HepG2 (cell line): Measurements from ENCODE around the gene STUB1. TPM values are rescaled to one million over a fixed set of nuclear protein-coding genes. Genes with fewer than 3 reads are reported as not detected.

Experiments
- ARHGAP35 ChIP-seq: sonication (generic); formaldehyde crosslinking; IDR thresholded peaks from 2 replicates; pipeline ENCODE4 v1.9.0; 2022; ENCODE audit warnings: mild to moderate bottlenecking, inconsistent platforms, moderate library complexity, missing genetic modification reagents, borderline replicate concordance
- ATAD3A ChIP-seq: sonication (generic); formaldehyde crosslinking; IDR thresholded peaks from 2 replicates; pipeline ENCODE4 v1.4.0; 2020; ENCODE audit warnings: missing genetic modification reagents
- ATF7-NPFF ChIP-seq: sonication (generic); formaldehyde crosslinking; IDR thresholded peaks from 2 replicates; pipeline ENCODE4 v1.8.1; 2023; ENCODE audit warnings: mild to moderate bottlenecking, low read depth, missing genetic modification reagents, moderate library complexity
- BRD4 ChIP-seq: sonication (generic); formaldehyde crosslinking; IDR thresholded peaks from 2 replicates; pipeline ENCODE4 v1.4.0; 2020; ENCODE audit warnings: missing genetic modification reagents
- ELF1 ChIP-seq: sonication (generic); formaldehyde crosslinking; IDR thresholded peaks from 2 replicates; pipeline ENCODE4 v1.4.0; 2020; ENCODE audit warnings: missing genetic modification reagents
- ELF4 ChIP-seq: sonication (generic); formaldehyde crosslinking; IDR thresholded peaks from 2 replicates; pipeline ENCODE4 v1.5.0; 2020; ENCODE audit warnings: missing genetic modification reagents, mild to moderate bottlenecking, moderate library complexity, borderline replicate concordance
- HMG20A ChIP-seq: IDR thresholded peaks from 2 replicates; pipeline ENCODE4 v1.6.1; 2016; ENCODE audit warnings: borderline replicate concordance
- ISL2 ChIP-seq: sonication (generic); formaldehyde crosslinking; IDR thresholded peaks from 2 replicates; pipeline ENCODE4 v1.5.0; 2020; ENCODE audit warnings: missing genetic modification reagents
- ONECUT2 ChIP-seq: sonication (generic); formaldehyde crosslinking; IDR thresholded peaks from 2 replicates; pipeline ENCODE4 v1.4.0; 2020; ENCODE audit warnings: missing genetic modification reagents
- PHF5A ChIP-seq: IDR thresholded peaks from one replicate; pipeline ENCODE4 v1.6.1; 2018; ENCODE audit warnings: low read depth, missing genetic modification reagents; ENCODE audit not compliant: unreplicated experiment
- SMAD1 ChIP-seq: sonication (generic); formaldehyde crosslinking; IDR thresholded peaks from 2 replicates; pipeline ENCODE4 v1.4.0; 2020; ENCODE audit warnings: missing genetic modification reagents, low read depth, mild to moderate bottlenecking, borderline replicate concordance
- SOX6 ChIP-seq, 2 experiments: fragments of 450-650 bp in 1 of 2; sonication (generic) in 1 of 2; formaldehyde crosslinking in 1 of 2; IDR thresholded peaks; 2 replicates each; pipeline versions ENCODE4 v1.4.0 to v1.6.1; 2017 to 2020; ENCODE audit warnings: antibody characterized with exemption in 1 of 2, mild to moderate bottlenecking in 1 of 2, missing genetic modification reagents in 1 of 2
- YEATS2 ChIP-seq: sonication (generic); formaldehyde crosslinking; IDR thresholded peaks from 2 replicates; pipeline ENCODE4 v1.4.0; 2020; ENCODE audit warnings: missing genetic modification reagents, borderline replicate concordance
- ZBTB20 ChIP-seq: sonication (generic); formaldehyde crosslinking; IDR thresholded peaks from 2 replicates; pipeline ENCODE4 v1.8.1; 2023; ENCODE audit warnings: missing genetic modification reagents, low read depth, mild to moderate bottlenecking, borderline replicate concordance
- ZFAT ChIP-seq: sonication (generic); formaldehyde crosslinking; conservative IDR thresholded peaks from 2 replicates; pipeline ENCODE4 v1.8.1; 2023; ENCODE audit warnings: missing genetic modification reagents, inconsistent platforms
- ZNF136 ChIP-seq: sonication (generic); formaldehyde crosslinking; IDR thresholded peaks from 2 replicates; pipeline ENCODE4 v1.8.1; 2022; ENCODE audit warnings: low read depth, mild to moderate bottlenecking, moderate library complexity, missing genetic modification reagents
- ZNF274 ChIP-seq: sonication (generic); formaldehyde crosslinking; IDR thresholded peaks from 2 replicates; pipeline ENCODE4 v1.5.1; 2020; ENCODE audit warnings: mild to moderate bottlenecking, missing genetic modification reagents
- ZNF446 ChIP-seq: sonication (generic); formaldehyde crosslinking; IDR thresholded peaks from 2 replicates; pipeline ENCODE4 v1.5.0; 2020; ENCODE audit warnings: mild to moderate bottlenecking, missing genetic modification reagents
- ZNF552 ChIP-seq: sonication (generic); formaldehyde crosslinking; IDR thresholded peaks from 2 replicates; pipeline ENCODE4 v1.9.0; 2022; ENCODE audit warnings: missing genetic modification reagents, mild to moderate bottlenecking, borderline replicate concordance
- ZNF564 ChIP-seq: sonication (generic); formaldehyde crosslinking; IDR thresholded peaks from 2 replicates; pipeline ENCODE4 v1.8.1; 2023; ENCODE audit warnings: mild to moderate bottlenecking, missing genetic modification reagents
- ZNF567 ChIP-seq: sonication (generic); formaldehyde crosslinking; IDR thresholded peaks from 2 replicates; pipeline ENCODE4 v1.8.1; 2023; ENCODE audit warnings: mild to moderate bottlenecking, missing genetic modification reagents, borderline replicate concordance
- polyA plus RNA-seq, 8 experiments: library from polyadenylated mRNA; depleted of rRNA in 3 of 8; stranded (reverse) in 7 of 8; unstranded in 1 of 8; fragments of >200 nt; fragmentation: Illumina TruSeq in 4 of 8; extraction: Trizol in 4 of 8; gene quantifications; 2 replicates each; pipeline versions ENCODE4 v1.2.1 to v1.2.3, GENCODE V29; 2011 to 2016; ENCODE audit warnings: low read depth in 4 of 8, missing spikeins in 1 of 8, mixed read lengths in 1 of 8; ENCODE audit not compliant: insufficient read depth in 1 of 8
- total RNA-seq, 5 experiments: library from RNA; depleted of rRNA; stranded (reverse); fragments of >200 nt; fragmentation: Illumina TruSeq; extraction: Trizol; gene quantifications; 2 replicates each; pipeline ENCODE4 v1.2.3, GENCODE V29; 2016; ENCODE audit warnings: low read depth in 1 of 5
- TF ChIP-seq, protein P1 (sequence below): sonication (generic); formaldehyde crosslinking; IDR thresholded peaks from 2 replicates; pipeline ENCODE4 v1.4.0; 2020; ENCODE audit warnings: mild to moderate bottlenecking, missing genetic modification reagents
- TF ChIP-seq, protein P2 (sequence below): sonication (generic); formaldehyde crosslinking; IDR thresholded peaks from 2 replicates; pipeline ENCODE4 v1.9.0; 2021; ENCODE audit warnings: missing genetic modification reagents, borderline replicate concordance
- TF ChIP-seq, protein P3 (sequence below): IDR thresholded peaks from 2 replicates; pipeline ENCODE4 v1.6.1; 2016; ENCODE audit warnings: low read depth

STUB1 gene
- total and polyA plus RNA-seq, 2 of the 13 experiments (the other 11 are each of a cell fraction or from before 2014, with no cell fraction given): 52.9 to 78.2 TPM

DNA sequence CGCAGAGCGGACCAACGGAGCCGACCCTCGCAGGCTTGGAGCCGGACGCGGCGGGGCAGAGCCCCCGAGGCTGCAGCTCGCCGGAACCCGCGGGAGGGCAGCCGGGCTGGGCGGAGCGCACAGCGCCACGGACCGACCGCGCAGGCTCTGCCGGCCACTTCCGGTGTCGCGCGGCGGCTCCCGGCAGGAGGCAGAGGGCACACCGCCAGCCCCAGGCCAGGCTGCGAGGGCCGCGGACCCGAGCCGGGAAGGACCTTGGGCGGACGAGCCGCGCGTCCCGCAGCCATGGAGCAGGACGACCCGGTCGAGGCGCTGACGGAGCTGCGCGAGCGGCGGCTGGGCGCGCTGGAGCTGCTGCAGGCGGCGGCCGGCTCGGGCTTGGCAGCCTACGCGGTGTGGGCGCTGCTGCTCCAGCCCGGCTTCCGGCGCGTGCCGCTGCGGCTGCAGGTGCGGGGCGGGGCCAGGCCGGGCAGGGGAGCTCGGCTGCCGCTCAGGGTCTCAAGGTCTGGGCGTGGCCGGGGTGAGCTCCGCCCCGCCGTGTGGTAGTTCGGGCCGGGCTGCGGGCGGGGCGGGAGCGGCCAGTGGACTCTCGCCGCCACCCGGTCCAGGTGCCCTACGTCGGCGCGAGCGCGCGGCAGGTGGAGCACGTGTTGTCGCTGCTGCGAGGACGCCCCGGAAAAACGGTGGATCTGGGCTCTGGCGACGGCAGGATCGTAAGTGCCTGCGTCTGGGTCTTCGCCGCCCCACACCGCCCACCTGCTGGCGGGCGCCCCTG is 41.0 kb downstream of the STUB1 start, which contains the start of gene ANTKMT (continued):
- TF ChIP-seq ZBTB20 (CRISPR knock-in tag) (0 out of 2 replicates have a peak, but pooled peaks have one; percentile 21), HMG20A (no peak), ZNF136 (CRISPR knock-in tag) (0 out of 2 replicates have a peak, but pooled peaks have one; percentile 28), ZFAT (no peak; the same call in 1 of the 2 replicates), SOX6 (IDR thresholded peaks at IDR 0.05) (no peak), SOX6 (CRISPR knock-in tag; IDR thresholded peaks at IDR 0.05) (0 out of 2 replicates have a peak, but pooled peaks have one; percentile 19), ATAD3A (CRISPR knock-in tag) (no peak), ZNF446 (CRISPR knock-in tag) (peak; percentile 76; the same call in 1 of the 2 replicates), ONECUT2 (CRISPR knock-in tag) (no peak), BRD4 (CRISPR knock-in tag) (peak; percentile 70), YEATS2 (CRISPR knock-in tag) (no peak), SMAD1 (CRISPR knock-in tag) (no peak), ZNF552 (0 out of 2 replicates have a peak, but pooled peaks have one; percentile 63), PHF5A (CRISPR knock-in tag) (no peak), ISL2 (CRISPR knock-in tag) (0 out of 2 replicates have a peak, but pooled peaks have one; percentile 11), ZNF564 (CRISPR knock-in tag) (peak; percentile 82; the same call in 1 of the 2 replicates), ELF1 (CRISPR knock-in tag) (no peak), ATF7-NPFF (CRISPR knock-in tag) (peak; percentile 65; the same call in 1 of the 2 replicates), ELF4 (CRISPR knock-in tag) (no peak), ARHGAP35 (peak; percentile 80; the same call in 1 of the 2 replicates), ZNF567 (CRISPR knock-in tag) (0 out of 2 replicates have a peak, but pooled peaks have one; percentile 87), ZNF274 (CRISPR knock-in tag) (peak; percentile 87)
- TF ChIP-seq, protein P1, sequence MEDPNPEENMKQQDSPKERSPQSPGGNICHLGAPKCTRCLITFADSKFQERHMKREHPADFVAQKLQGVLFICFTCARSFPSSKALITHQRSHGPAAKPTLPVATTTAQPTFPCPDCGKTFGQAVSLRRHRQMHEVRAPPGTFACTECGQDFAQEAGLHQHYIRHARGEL (CRISPR knock-in tag): 0 out of 2 replicates have a peak, but pooled peaks have one; percentile 40
- TF ChIP-seq, protein P2, sequence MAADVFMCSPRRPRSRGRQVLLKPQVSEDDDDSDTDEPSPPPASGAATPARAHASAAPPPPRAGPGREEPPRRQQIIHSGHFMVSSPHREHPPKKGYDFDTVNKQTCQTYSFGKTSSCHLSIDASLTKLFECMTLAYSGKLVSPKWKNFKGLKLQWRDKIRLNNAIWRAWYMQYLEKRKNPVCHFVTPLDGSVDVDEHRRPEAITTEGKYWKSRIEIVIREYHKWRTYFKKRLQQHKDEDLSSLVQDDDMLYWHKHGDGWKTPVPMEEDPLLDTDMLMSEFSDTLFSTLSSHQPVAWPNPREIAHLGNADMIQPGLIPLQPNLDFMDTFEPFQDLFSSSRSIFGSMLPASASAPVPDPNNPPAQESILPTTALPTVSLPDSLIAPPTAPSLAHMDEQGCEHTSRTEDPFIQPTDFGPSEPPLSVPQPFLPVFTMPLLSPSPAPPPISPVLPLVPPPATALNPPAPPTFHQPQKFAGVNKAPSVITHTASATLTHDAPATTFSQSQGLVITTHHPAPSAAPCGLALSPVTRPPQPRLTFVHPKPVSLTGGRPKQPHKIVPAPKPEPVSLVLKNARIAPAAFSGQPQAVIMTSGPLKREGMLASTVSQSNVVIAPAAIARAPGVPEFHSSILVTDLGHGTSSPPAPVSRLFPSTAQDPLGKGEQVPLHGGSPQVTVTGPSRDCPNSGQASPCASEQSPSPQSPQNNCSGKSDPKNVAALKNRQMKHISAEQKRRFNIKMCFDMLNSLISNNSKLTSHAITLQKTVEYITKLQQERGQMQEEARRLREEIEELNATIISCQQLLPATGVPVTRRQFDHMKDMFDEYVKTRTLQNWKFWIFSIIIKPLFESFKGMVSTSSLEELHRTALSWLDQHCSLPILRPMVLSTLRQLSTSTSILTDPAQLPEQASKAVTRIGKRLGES (CRISPR knock-in tag): no peak
- TF ChIP-seq, protein P3, sequence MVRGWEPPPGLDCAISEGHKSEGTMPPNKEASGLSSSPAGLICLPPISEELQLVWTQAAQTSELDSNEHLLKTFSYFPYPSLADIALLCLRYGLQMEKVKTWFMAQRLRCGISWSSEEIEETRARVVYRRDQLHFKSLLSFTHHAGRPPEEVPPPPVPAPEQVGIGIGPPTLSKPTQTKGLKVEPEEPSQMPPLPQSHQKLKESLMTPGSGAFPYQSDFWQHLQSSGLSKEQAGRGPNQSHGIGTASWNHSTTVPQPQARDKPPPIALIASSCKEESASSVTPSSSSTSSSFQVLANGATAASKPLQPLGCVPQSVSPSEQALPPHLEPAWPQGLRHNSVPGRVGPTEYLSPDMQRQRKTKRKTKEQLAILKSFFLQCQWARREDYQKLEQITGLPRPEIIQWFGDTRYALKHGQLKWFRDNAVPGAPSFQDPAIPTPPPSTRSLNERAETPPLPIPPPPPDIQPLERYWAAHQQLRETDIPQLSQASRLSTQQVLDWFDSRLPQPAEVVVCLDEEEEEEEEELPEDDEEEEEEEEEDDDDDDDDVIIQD (CRISPR knock-in tag): no peak
